Tibial artery (tissue), 4 donors: ENCODE results near the gene RAB6A.

ENCODE experiments used
- DNase-seq, 2 donors: peaks; one replicate each; pipeline ENCODE4 v3.0.0-alpha.2; 2019
- H3K27ac ChIP-seq, 2 donors: fragments of 200-600 bp; sonication (generic) in 1 of 2; 1 replicate in 1 of 2; 2 replicates in 1 of 2; pipeline ENCODE4 v1.5.1; 2018 to 2019; ENCODE audit warnings: mild to moderate bottlenecking in 1 of 2
- H3K27me3 ChIP-seq, 2 donors: fragments of 200-600 bp; sonication (generic) in 1 of 2; one replicate each; pipeline versions ENCODE4 v1.5.1 to v1.6.0; 2016 to 2019
- H3K36me3 ChIP-seq, 3 donors: fragments of 200-600 bp; sonication (generic) in 2 of 3; one replicate each; pipeline ENCODE4 v1.5.1; 2016 to 2019; ENCODE audit warnings: mild to moderate bottlenecking in 2 of 3
- H3K4me1 ChIP-seq, 4 donors: fragments of 200-600 bp; sonication (generic) in 2 of 4; 1 replicate in 3 of 4; 2 replicates in 1 of 4; pipeline ENCODE4 v1.5.1; 2016 to 2019
- H3K4me3 ChIP-seq, 2 donors: fragments of 200-600 bp; sonication (generic) in 1 of 2; 1 replicate in 1 of 2; 2 replicates in 1 of 2; pipeline ENCODE4 v1.5.1; 2018 to 2019; ENCODE audit warnings: mild to moderate bottlenecking in 2 of 2
- H3K9me3 ChIP-seq, 3 donors: fragments of 200-600 bp; sonication (generic) in 1 of 3; one replicate each; pipeline ENCODE4 v1.5.1; 2016 to 2019
- CTCF ChIP-seq, 2 experiments: fragments of 200-600 bp in 1 of 2; fragments of 450-650 bp in 1 of 2; IDR thresholded peaks; one replicate each; pipeline ENCODE4 v1.5.1; 2017 to 2019; ENCODE audit warnings: antibody characterized with exemption in 2 of 2, mild to moderate bottlenecking in 1 of 2, moderate library complexity in 1 of 2
- intact Hi-C: fragments of 100-400 bp; cut with DNase I; formaldehyde crosslinking; loops from one replicate; pipeline ENCODE4 v1.15.0; 2023; ENCODE audit warnings: low total_unique reads

RAB6A gene

GRCh38 chr11:73659961-73660360, 100.9 kb downstream of the RAB6A start:
- TF ChIP-seq CTCF (IDR thresholded peaks at IDR 0.05), result no peak

GRCh38 chr11:73656985-73657384, 103.9 kb downstream of the RAB6A start:
- no peaks in the 10 kb centered on the region for H3K27me3 ChIP-seq
- no peak for TF ChIP-seq CTCF (IDR thresholded peaks at IDR 0.05)
- peaks cover 0 to 10% (median 0%) of the 10 kb centered on the region in 3 donors for H3K36me3 ChIP-seq
- no peaks in the 10 kb centered on the region for H3K9me3 ChIP-seq
- no peak overlapping the region for H3K4me3 ChIP-seq
- no peak overlapping the region for H3K27ac ChIP-seq
- H3K4me1 ChIP-seq, result peaks cover 0 to 13% (median 12%) of the 10 kb centered on the region in 4 donors
- no peak for DNase-seq
- intact Hi-C loops, result no loop called here

More at GRCh38 chr11:73659961-73660360, 100.9 kb downstream of the RAB6A start:
- Histone ChIP-seq H3K36me3 (peaks cover 0 to 10% (median 0%) of the 10 kb centered on the region in 3 donors), H3K4me3 (no peak overlapping the region), H3K9me3 (no peaks in the 10 kb centered on the region), H3K4me1 (peaks cover 0 to 20% (median 14%) of the 10 kb centered on the region in 4 donors), H3K27me3 (no peaks in the 10 kb centered on the region), H3K27ac (no peak overlapping the region)
- intact Hi-C loops, result loop anchor here (5.0 to 10.0 kb wide), 2 partner anchors 33 to 365 kb away; no protein-coding TSS in a partner anchor
- no peak for DNase-seq

- Histone ChIP-seq H3K4me1 (peaks cover 0 to 6% (median 4%) of the 10 kb centered on the region in 4 donors), H3K9me3 (no peaks in the 10 kb centered on the region), H3K36me3 (peaks cover 0 to 10% (median 0%) of the 10 kb centered on the region in 3 donors), H3K4me3 (no peak overlapping the region), H3K27ac (no peak overlapping the region), H3K27me3 (no peaks in the 10 kb centered on the region)
- no peak for TF ChIP-seq CTCF (IDR thresholded peaks at IDR 0.05)
- no peak for DNase-seq
- intact Hi-C loops, result no loop called here
Measured at GRCh38 chr11:73655686-73656085, 105.2 kb downstream of the RAB6A start.

GRCh38 chr11:73654482-73655021, 106.3 kb downstream of the RAB6A start:
- no peaks in the 10 kb centered on the region for H3K4me1 ChIP-seq
- H3K4me3 ChIP-seq, result no peak overlapping the region
- intact Hi-C loops, result no loop called here
- no peak overlapping the region for H3K27ac ChIP-seq
- H3K9me3 ChIP-seq, result no peaks in the 10 kb centered on the region
- no peak for TF ChIP-seq CTCF (IDR thresholded peaks at IDR 0.05)
- no peak for DNase-seq
- no peaks in the 10 kb centered on the region for H3K27me3 ChIP-seq
- H3K36me3 ChIP-seq, result peaks cover 0 to 10% (median 0%) of the 10 kb centered on the region in 3 donors

GRCh38 chr11:73653996-73654395, 106.9 kb downstream of the RAB6A start:
- no peaks in the 10 kb centered on the region for H3K9me3 ChIP-seq
- no peaks in the 10 kb centered on the region for H3K27me3 ChIP-seq
- no peak for DNase-seq
- no peak overlapping the region for H3K4me3 ChIP-seq
- H3K27ac ChIP-seq, result no peak overlapping the region
- intact Hi-C loops, result no loop called here
- no peaks in the 10 kb centered on the region for H3K4me1 ChIP-seq
- peaks cover 0 to 10% (median 0%) of the 10 kb centered on the region in 3 donors for H3K36me3 ChIP-seq
- TF ChIP-seq CTCF (IDR thresholded peaks at IDR 0.05), result no peak
